ENCODE data around the gene CTLA4.

The CTLA4 gene

GRCh38 chr2:203824603-203825002 lies 43.0 kb upstream of the CTLA4 start:
- no peak for TF ChIP-seq CTCF (IDR thresholded peaks at IDR 0.05)
- TF ChIP-seq ZFX (IDR thresholded peaks at IDR 0.05; ENCODE audit: borderline replicate concordance): no peak
- no peak overlapping the region for H3K27ac ChIP-seq

GRCh38 chr2:203826704-203827103 lies 40.9 kb upstream of the CTLA4 start:
- no peak overlapping the region for H3K27ac ChIP-seq
- TF ChIP-seq CTCF (IDR thresholded peaks at IDR 0.05): no peak
- TF ChIP-seq ZFX (IDR thresholded peaks at IDR 0.05; ENCODE audit: borderline replicate concordance): no peak

GRCh38 chr2:203830304-203831055 lies 37.1 kb upstream of the CTLA4 start:
- TF ChIP-seq ZFX (IDR thresholded peaks at IDR 0.05; ENCODE audit: borderline replicate concordance): no peak
- no peak for TF ChIP-seq CTCF (IDR thresholded peaks at IDR 0.05)
- no peak overlapping the region for H3K27ac ChIP-seq

GRCh38 chr2:203835420-203835819 lies 32.2 kb upstream of the CTLA4 start:
- no peak for TF ChIP-seq ZFX (IDR thresholded peaks at IDR 0.05; ENCODE audit: borderline replicate concordance)
- TF ChIP-seq CTCF (IDR thresholded peaks at IDR 0.05): no peak
- H3K27ac ChIP-seq: no peak overlapping the region

- H3K27ac ChIP-seq: no peak overlapping the region
- TF ChIP-seq CTCF (IDR thresholded peaks at IDR 0.05): no peak
- TF ChIP-seq ZFX (IDR thresholded peaks at IDR 0.05; ENCODE audit: borderline replicate concordance): no peak
Observed at GRCh38 chr2:203835892-203836800, 31.4 kb upstream of the CTLA4 start.

- H3K27ac ChIP-seq: no peak overlapping the region
- TF ChIP-seq ZFX (IDR thresholded peaks at IDR 0.05; ENCODE audit: borderline replicate concordance) (no peak), CTCF (IDR thresholded peaks at IDR 0.05) (no peak)
Observed at GRCh38 chr2:203840655-203841205, 26.8 kb upstream of the CTLA4 start.
